ENCODE measurements around the gene RPP25L. TPM values are rescaled to one million over a fixed set of nuclear protein-coding genes. Genes with fewer than 3 reads are reported as not detected.

RPP25L gene
- total and polyA plus RNA-seq, 9 of the 15 experiments (the other 6 are each of a cell fraction or from before 2014, with no cell fraction given) = 16.3 to 43.7 (median 29.0) TPM

DNA sequence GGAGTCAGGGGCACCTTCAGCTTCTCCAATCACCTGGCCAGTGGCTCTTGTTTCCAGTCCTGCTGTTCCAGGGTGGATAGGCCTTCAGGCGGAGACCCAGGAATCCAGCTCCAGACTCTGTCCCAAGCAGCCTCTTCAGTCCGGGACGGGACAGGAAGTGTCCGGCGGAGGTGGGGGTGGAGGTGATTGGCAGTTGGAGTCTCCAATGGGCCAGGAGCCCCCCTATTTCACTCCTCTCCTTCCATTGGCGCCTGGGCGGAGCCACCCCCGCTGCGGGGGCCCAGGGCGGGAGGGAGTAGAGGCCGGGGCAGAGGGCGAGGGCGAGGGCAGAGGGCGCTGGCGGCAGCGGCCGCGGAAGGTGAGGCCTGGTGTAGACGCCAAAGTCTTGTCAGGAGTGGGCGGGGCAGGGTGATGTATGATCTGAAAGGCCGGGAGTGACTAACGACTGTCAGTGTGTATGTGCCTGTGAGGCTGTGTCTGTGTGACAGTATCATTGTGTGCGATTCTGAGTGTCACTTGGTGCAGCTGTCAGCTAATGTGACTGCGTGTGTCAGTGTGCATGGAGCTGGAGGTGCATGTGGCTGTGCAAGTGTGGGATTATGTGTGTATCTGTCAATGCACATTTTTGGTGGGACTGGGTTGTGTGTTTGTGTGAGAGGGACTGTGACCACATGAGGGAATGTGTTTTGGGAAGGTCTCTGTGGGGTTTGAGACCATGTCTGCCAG lies 40.1 kb upstream of the RPP25L start, which contains the start of gene IL11RA (continued):
- TF ChIP-seq, protein P1, sequence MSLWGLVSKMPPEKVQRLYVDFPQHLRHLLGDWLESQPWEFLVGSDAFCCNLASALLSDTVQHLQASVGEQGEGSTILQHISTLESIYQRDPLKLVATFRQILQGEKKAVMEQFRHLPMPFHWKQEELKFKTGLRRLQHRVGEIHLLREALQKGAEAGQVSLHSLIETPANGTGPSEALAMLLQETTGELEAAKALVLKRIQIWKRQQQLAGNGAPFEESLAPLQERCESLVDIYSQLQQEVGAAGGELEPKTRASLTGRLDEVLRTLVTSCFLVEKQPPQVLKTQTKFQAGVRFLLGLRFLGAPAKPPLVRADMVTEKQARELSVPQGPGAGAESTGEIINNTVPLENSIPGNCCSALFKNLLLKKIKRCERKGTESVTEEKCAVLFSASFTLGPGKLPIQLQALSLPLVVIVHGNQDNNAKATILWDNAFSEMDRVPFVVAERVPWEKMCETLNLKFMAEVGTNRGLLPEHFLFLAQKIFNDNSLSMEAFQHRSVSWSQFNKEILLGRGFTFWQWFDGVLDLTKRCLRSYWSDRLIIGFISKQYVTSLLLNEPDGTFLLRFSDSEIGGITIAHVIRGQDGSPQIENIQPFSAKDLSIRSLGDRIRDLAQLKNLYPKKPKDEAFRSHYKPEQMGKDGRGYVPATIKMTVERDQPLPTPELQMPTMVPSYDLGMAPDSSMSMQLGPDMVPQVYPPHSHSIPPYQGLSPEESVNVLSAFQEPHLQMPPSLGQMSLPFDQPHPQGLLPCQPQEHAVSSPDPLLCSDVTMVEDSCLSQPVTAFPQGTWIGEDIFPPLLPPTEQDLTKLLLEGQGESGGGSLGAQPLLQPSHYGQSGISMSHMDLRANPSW (CRISPR knock-in tag; IDR thresholded peaks at IDR 0.05) = no peak
- TF ChIP-seq MAZ (CRISPR knock-in tag; conservative IDR thresholded peaks at IDR 0.05 in 1 of 2, IDR thresholded peaks at IDR 0.05 in 1 of 2) = peak; percentile 88 to 90
- no peak for TF ChIP-seq CBFA2T2 (conservative IDR thresholded peaks at IDR 0.05)
- no peak for TF ChIP-seq ZEB2 (IDR thresholded peaks at IDR 0.05)
- 0 out of 2 replicates have a peak, but pooled peaks have one; percentile 11 for TF ChIP-seq NCOR1 (IDR thresholded peaks at IDR 0.05)
- TF ChIP-seq, protein P2, sequence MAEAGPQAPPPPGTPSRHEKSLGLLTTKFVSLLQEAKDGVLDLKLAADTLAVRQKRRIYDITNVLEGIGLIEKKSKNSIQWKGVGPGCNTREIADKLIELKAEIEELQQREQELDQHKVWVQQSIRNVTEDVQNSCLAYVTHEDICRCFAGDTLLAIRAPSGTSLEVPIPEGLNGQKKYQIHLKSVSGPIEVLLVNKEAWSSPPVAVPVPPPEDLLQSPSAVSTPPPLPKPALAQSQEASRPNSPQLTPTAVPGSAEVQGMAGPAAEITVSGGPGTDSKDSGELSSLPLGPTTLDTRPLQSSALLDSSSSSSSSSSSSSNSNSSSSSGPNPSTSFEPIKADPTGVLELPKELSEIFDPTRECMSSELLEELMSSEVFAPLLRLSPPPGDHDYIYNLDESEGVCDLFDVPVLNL (CRISPR knock-in tag; IDR thresholded peaks at IDR 0.05; ENCODE audit: low read depth) = peak; percentile 62; the same call in 1 of the 2 replicates
- no peak for TF ChIP-seq POLR2H (tag; IDR thresholded peaks at IDR 0.05; ENCODE audit: low read depth)
- peak; percentile 54 for TF ChIP-seq MBD2 (IDR thresholded peaks at IDR 0.05; ENCODE audit: borderline replicate concordance, low read depth)
- TF ChIP-seq PHF21A (IDR thresholded peaks at IDR 0.05; ENCODE audit: borderline replicate concordance, low read depth) = 0 out of 2 replicates have a peak, but pooled peaks have one; percentile 12
- no peak for TF ChIP-seq RBM17 (IDR thresholded peaks at IDR 0.05; ENCODE audit: borderline replicate concordance, low read depth, low read length)
- TF ChIP-seq CREB1 (IDR thresholded peaks at IDR 0.05) = no peak; the same call in 1 of the 2 replicates
- TF ChIP-seq CREB1 (CRISPR knock-in tag; IDR thresholded peaks at IDR 0.05) = no peak
- TF ChIP-seq MIER1 (IDR thresholded peaks at IDR 0.05; ENCODE audit: low read depth) = no peak
- TF ChIP-seq NFIC (IDR thresholded peaks at IDR 0.05) = peak; percentile 54
- no peak for TF ChIP-seq ZKSCAN1 (IDR thresholded peaks at IDR 0.05; ENCODE audit: low read depth, low read length)
- TF ChIP-seq ELF1 (tag; IDR thresholded peaks at IDR 0.05) = no peak; the same call in 1 of the 2 replicates
- no peak for TF ChIP-seq SIX5 (IDR thresholded peaks at IDR 0.05; ENCODE audit: borderline replicate concordance in 1 of 2, insufficient read depth in 1 of 2, low read depth in 1 of 2, low read length in 2 of 2)
- TF ChIP-seq, protein P3, sequence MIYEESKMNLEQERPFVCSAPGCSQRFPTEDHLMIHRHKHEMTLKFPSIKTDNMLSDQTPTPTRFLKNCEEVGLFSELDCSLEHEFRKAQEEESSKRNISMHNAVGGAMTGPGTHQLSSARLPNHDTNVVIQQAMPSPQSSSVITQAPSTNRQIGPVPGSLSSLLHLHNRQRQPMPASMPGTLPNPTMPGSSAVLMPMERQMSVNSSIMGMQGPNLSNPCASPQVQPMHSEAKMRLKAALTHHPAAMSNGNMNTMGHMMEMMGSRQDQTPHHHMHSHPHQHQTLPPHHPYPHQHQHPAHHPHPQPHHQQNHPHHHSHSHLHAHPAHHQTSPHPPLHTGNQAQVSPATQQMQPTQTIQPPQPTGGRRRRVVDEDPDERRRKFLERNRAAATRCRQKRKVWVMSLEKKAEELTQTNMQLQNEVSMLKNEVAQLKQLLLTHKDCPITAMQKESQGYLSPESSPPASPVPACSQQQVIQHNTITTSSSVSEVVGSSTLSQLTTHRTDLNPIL (CRISPR knock-in tag; IDR thresholded peaks at IDR 0.05) = no peak
- TF ChIP-seq SNRNP70 (optimal IDR thresholded peaks at IDR 0.05; ENCODE audit: low read depth, low read length) = no peak
- TF ChIP-seq POLR2A (conservative IDR thresholded peaks at IDR 0.05) = 0 out of 2 replicates have a peak, but pooled peaks have one; percentile 33
- TF ChIP-seq, protein P4, sequence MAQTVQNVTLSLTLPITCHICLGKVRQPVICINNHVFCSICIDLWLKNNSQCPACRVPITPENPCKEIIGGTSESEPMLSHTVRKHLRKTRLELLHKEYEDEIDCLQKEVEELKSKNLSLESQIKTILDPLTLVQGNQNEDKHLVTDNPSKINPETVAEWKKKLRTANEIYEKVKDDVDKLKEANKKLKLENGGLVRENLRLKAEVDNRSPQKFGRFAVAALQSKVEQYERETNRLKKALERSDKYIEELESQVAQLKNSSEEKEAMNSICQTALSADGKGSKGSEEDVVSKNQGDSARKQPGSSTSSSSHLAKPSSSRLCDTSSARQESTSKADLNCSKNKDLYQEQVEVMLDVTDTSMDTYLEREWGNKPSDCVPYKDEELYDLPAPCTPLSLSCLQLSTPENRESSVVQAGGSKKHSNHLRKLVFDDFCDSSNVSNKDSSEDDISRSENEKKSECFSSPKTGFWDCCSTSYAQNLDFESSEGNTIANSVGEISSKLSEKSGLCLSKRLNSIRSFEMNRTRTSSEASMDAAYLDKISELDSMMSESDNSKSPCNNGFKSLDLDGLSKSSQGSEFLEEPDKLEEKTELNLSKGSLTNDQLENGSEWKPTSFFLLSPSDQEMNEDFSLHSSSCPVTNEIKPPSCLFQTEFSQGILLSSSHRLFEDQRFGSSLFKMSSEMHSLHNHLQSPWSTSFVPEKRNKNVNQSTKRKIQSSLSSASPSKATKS (CRISPR knock-in tag; IDR thresholded peaks at IDR 0.05) = no peak
- no peak for TF ChIP-seq PPARD (CRISPR knock-in tag; IDR thresholded peaks at IDR 0.05)
- no peak for TF ChIP-seq BCOR (IDR thresholded peaks at IDR 0.05)

All from K562 (cell line).